HepG2 (cell line): Measurements from ENCODE around the gene COMMD4. TPM values are rescaled to one million over a fixed set of nuclear protein-coding genes. Genes with fewer than 3 reads are reported as not detected.

Source experiments
- ATAC-seq: fragments of 200-7000 bp; cut with Tn5 transposase; 3 replicates; pipeline ENCODE4 v1.9.1; 2020; ENCODE audit warnings: mild to moderate bottlenecking, moderate library complexity
- BruUV-seq: library from RNA; stranded (reverse); fragments of 400-500 nt; replicated peaks from 2 replicates; lab custom pipeline; 2021; lab: Mats Ljungman, UMichigan
- CTCF ChIA-PET: fragments of 300-600 bp; formaldehyde crosslinking; extraction: SDS; loops from one replicate; lab custom pipeline; 2021; ENCODE audit warnings: low total read pairs, inconsistent platforms, low intra/inter-chr PET ratio; lab: Yijun Ruan, JAX
- POLR2A ChIA-PET: fragments of 350-600 bp; sonication (Branson Sonifier 250); formaldehyde crosslinking; loops from one replicate; lab custom pipeline; 2020; ENCODE audit warnings: antibody characterized with exemption, inconsistent platforms; lab: Yijun Ruan, JAX
- DNase-seq: peaks from one replicate; pipeline ENCODE4 v3.0.0-alpha.2; 2015; ENCODE audit warnings: low spot score
- FAIRE-seq: peaks from 3 replicates; lab custom pipeline; 2011; peaks lifted over from hg19 to GRCh38; lab: Jason Lieb, UNC
- H2AFZ ChIP-seq: one replicate; pipeline ENCODE4 v1.6.1; 2011; ENCODE audit warnings: low read length, inconsistent platforms
- H3K27ac ChIP-seq: fragments of 300-600 bp; 3 replicates; pipeline ENCODE4 v1.8.0; 2011; ENCODE audit warnings: mixed run types, mild to moderate bottlenecking, mixed read lengths, low read length, inconsistent platforms; ENCODE audit not compliant: insufficient read depth; ENCODE audit errors: extremely low read length
- H3K27me3 ChIP-seq, 2 experiments: fragments of 200-600 bp in 1 of 2; 2 replicates in 1 of 2; 3 replicates in 1 of 2; pipeline versions ENCODE4 v1.6.0 to v1.8.0; 2011; ENCODE audit warnings: low read length in 2 of 2, mild to moderate bottlenecking in 2 of 2, moderate library complexity in 2 of 2, inconsistent platforms in 1 of 2; ENCODE audit not compliant: insufficient read depth in 2 of 2, control insufficient read depth in 1 of 2
- H3K36me3 ChIP-seq, 2 experiments: fragments of 200-600 bp in 1 of 2; replicated peaks in 1 of 2; 2 replicates in 1 of 2; 3 replicates in 1 of 2; pipeline versions ENCODE4 v1.5.1 to v1.8.0; 2011; ENCODE audit warnings: low read length in 2 of 2, inconsistent platforms in 1 of 2; ENCODE audit not compliant: insufficient read depth in 2 of 2, control insufficient read depth in 1 of 2
- H3K4me1 ChIP-seq: 2 replicates; pipeline ENCODE4 v1.5.1; 2012; ENCODE audit warnings: low read length, inconsistent platforms; ENCODE audit not compliant: insufficient read depth
- H3K4me2 ChIP-seq: 2 replicates; pipeline ENCODE4 v1.6.0; 2011; ENCODE audit warnings: low read depth, low read length, inconsistent platforms
- H3K4me3 ChIP-seq, 3 experiments: fragments of 200-600 bp in 1 of 3; sonication (generic), shearing (Covaris generic) in 1 of 3; replicated peaks in 1 of 3; 2 replicates each; pipeline ENCODE4 v1.5.1; 2011 to 2016; ENCODE audit warnings: low read length in 3 of 3, inconsistent platforms in 2 of 3, low read depth in 2 of 3, mild to moderate bottlenecking in 2 of 3, control low read depth in 1 of 3, mixed read lengths in 1 of 3; ENCODE audit not compliant: insufficient read depth in 1 of 3
- H3K79me2 ChIP-seq: one replicate; pipeline ENCODE4 v1.6.1; 2011; ENCODE audit warnings: low read length, inconsistent platforms; ENCODE audit not compliant: insufficient read depth
- H3K9ac ChIP-seq: 2 replicates; pipeline ENCODE4 v1.6.0; 2011; ENCODE audit warnings: mild to moderate bottlenecking, low read depth, low read length, inconsistent platforms; ENCODE audit not compliant: insufficient read depth
- H3K9me3 ChIP-seq: 2 replicates; pipeline ENCODE4 v1.5.1; 2012; ENCODE audit warnings: mild to moderate bottlenecking, low read length
- H4K20me1 ChIP-seq: 2 replicates; pipeline ENCODE4 v1.6.0; 2011; ENCODE audit warnings: inconsistent platforms, mild to moderate bottlenecking, low read length, moderate library complexity; ENCODE audit not compliant: insufficient read depth
- ATF2 ChIP-seq: sonication (generic); formaldehyde crosslinking; IDR thresholded peaks from 2 replicates; pipeline ENCODE4 v1.4.0; 2020; ENCODE audit warnings: missing genetic modification reagents
- IRF2 ChIP-seq: IDR thresholded peaks from 2 replicates; pipeline ENCODE4 v1.6.1; 2018; ENCODE audit warnings: missing genetic modification reagents, missing compliant biosample characterization
- MED8 ChIP-seq: sonication (generic); formaldehyde crosslinking; IDR thresholded peaks from 2 replicates; pipeline ENCODE4 v1.8.1; 2023; ENCODE audit warnings: mild to moderate bottlenecking, missing genetic modification reagents; ENCODE audit not compliant: insufficient replicate concordance
- ZFX ChIP-seq: sonication (generic); formaldehyde crosslinking; IDR thresholded peaks from 2 replicates; pipeline ENCODE4 v1.4.0; 2020; ENCODE audit warnings: mild to moderate bottlenecking, low read depth, missing genetic modification reagents, moderate library complexity
- ZNF121 ChIP-seq: sonication (generic); formaldehyde crosslinking; IDR thresholded peaks from 2 replicates; pipeline ENCODE4 v1.5.0; 2020; ENCODE audit warnings: mild to moderate bottlenecking, missing genetic modification reagents
- ZNF333 ChIP-seq: sonication (generic); formaldehyde crosslinking; IDR thresholded peaks from 2 replicates; pipeline ENCODE4 v1.4.0; 2020; ENCODE audit warnings: mild to moderate bottlenecking, missing genetic modification reagents, borderline replicate concordance
- WGBS: methylation state at CpG from one replicate; pipeline ENCODE4 v1.1.6; 2017; ENCODE audit warnings: low lambda C conversion rate; 5-methylcytosine and 5-hydroxymethylcytosine counted together
- in situ Hi-C: cut with HindIII; loops from 2 replicates; pipeline ENCODE4 v1.10.0; 2017; ENCODE audit warnings: low pct_unique_long_range_greater_than_20kb; ENCODE audit not compliant: extremely low pct_ligation_motif_present
- intact Hi-C: fragments of 100-400 bp; cut with micrococcal nuclease; formaldehyde crosslinking; loops from one replicate; pipeline ENCODE4 v1.10.0; 2022; ENCODE audit not compliant: unreplicated experiment
- polyA plus RNA-seq, 8 experiments: library from polyadenylated mRNA; depleted of rRNA in 3 of 8; stranded (reverse) in 7 of 8; unstranded in 1 of 8; fragments of >200 nt; fragmentation: Illumina TruSeq in 4 of 8; extraction: Trizol in 4 of 8; gene quantifications; 2 replicates each; pipeline versions ENCODE4 v1.2.1 to v1.2.3, GENCODE V29; 2011 to 2016; ENCODE audit warnings: low read depth in 4 of 8, missing spikeins in 1 of 8, mixed read lengths in 1 of 8; ENCODE audit not compliant: insufficient read depth in 1 of 8
- total RNA-seq, 5 experiments: library from RNA; depleted of rRNA; stranded (reverse); fragments of >200 nt; fragmentation: Illumina TruSeq; extraction: Trizol; gene quantifications; 2 replicates each; pipeline ENCODE4 v1.2.3, GENCODE V29; 2016; ENCODE audit warnings: low read depth in 1 of 5
- TF ChIP-seq, protein P1 (sequence below): sonication (generic); formaldehyde crosslinking; IDR thresholded peaks from 2 replicates; pipeline ENCODE4 v1.4.0; 2020; ENCODE audit warnings: missing genetic modification reagents
- TF ChIP-seq, protein P2 (sequence below): sonication (generic); formaldehyde crosslinking; IDR thresholded peaks from 2 replicates; pipeline ENCODE4 v1.5.0; 2020; ENCODE audit warnings: mild to moderate bottlenecking, missing genetic modification reagents, borderline replicate concordance

Gene COMMD4
- total and polyA plus RNA-seq, 2 of the 13 experiments (the other 11 are each of a cell fraction or from before 2014, with no cell fraction given), result 45.8 to 89.9 TPM

DNA sequence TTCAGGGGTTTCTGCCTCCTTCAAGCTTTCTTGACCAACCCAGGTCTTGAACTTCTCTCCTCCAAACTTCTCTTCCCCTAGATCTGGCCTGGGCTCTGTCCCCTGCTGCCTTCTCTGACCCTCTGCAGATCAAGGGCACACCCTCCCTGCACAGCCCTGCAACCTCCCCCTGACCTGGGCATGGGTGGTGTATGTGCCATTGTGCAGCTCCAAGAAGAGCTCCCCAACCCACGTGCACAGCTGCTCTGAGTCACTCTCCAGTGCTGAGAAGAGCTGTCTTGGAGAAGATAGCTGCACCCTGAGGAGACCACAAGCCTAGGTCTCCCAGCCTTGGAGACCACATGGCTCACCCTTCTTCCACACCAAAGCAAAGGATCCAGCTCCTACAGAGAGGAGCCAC lies 24.5 kb downstream of the COMMD4 start (continued):
- TF ChIP-seq, protein P1, sequence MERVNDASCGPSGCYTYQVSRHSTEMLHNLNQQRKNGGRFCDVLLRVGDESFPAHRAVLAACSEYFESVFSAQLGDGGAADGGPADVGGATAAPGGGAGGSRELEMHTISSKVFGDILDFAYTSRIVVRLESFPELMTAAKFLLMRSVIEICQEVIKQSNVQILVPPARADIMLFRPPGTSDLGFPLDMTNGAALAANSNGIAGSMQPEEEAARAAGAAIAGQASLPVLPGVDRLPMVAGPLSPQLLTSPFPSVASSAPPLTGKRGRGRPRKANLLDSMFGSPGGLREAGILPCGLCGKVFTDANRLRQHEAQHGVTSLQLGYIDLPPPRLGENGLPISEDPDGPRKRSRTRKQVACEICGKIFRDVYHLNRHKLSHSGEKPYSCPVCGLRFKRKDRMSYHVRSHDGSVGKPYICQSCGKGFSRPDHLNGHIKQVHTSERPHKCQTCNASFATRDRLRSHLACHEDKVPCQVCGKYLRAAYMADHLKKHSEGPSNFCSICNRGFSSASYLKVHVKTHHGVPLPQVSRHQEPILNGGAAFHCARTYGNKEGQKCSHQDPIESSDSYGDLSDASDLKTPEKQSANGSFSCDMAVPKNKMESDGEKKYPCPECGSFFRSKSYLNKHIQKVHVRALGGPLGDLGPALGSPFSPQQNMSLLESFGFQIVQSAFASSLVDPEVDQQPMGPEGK (CRISPR knock-in tag), result no peak

- Histone ChIP-seq H3K79me2 (no peaks in the 10 kb centered on the region), H3K36me3 (peaks cover 18 to 40% of the 10 kb centered on the region in 2 experiments), H3K4me3 (no peak overlapping the region), H3K4me1 (no peaks in the 10 kb centered on the region), H4K20me1 (no peaks in the 10 kb centered on the region), H3K27ac (no peak overlapping the region), H3K27me3 (no peaks in the 10 kb centered on the region), H2AFZ (no peak overlapping the region), H3K9me3 (no peaks in the 10 kb centered on the region), H3K9ac (no peak overlapping the region), H3K4me2 (no peak overlapping the region)
- ChIA-PET CTCF (no interaction called here), POLR2A (interaction anchor here (0.9 to 2.1 kb wide), 3 partner anchors 8 to 13 kb away, joined by 3 to 10 read pairs (median 4); partner anchors contain the start of gene MAN2C1)
- no peak for DNase-seq
- WGBS, result no CpG with 5 or more reads among the region's 7 CpGs
- FAIRE-seq, result no peak
- intact Hi-C loops (loop anchor here (10.0 kb wide), 1 partner anchor 324 kb away; no protein-coding TSS in a partner anchor), in situ Hi-C loops (loop anchor here (10.0 kb wide), 1 partner anchor 284 kb away; the partner anchor contains the start of genes IMP3 and SNX33)
- no peak for ATAC-seq
- no TSS peak for BruUV-seq
- no peak for TF ChIP-seq MED8 (CRISPR knock-in tag)
- TF ChIP-seq ZNF333, result no peak
- TF ChIP-seq ZNF121 (CRISPR knock-in tag), result no peak
- no peak for TF ChIP-seq ATF2 (CRISPR knock-in tag)
- no peak for TF ChIP-seq ZFX (CRISPR knock-in tag)
- no peak for TF ChIP-seq IRF2 (CRISPR knock-in tag)
- TF ChIP-seq, protein P2, sequence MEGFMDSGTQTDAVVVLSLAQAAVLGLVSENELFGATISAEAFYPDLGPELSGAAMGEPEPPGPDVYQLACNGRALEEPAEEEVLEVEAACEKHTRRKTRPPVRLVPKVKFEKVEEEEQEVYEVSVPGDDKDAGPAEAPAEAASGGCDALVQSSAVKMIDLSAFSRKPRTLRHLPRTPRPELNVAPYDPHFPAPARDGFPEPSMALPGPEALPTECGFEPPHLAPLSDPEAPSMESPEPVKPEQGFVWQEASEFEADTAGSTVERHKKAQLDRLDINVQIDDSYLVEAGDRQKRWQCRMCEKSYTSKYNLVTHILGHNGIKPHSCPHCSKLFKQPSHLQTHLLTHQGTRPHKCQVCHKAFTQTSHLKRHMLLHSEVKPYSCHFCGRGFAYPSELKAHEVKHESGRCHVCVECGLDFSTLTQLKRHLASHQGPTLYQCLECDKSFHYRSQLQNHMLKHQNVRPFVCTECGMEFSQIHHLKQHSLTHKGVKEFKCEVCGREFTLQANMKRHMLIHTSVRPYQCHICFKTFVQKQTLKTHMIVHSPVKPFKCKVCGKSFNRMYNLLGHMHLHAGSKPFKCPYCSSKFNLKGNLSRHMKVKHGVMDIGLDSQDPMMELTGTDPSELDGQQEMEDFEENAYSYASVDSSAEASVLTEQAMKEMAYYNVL (CRISPR knock-in tag), result no peak
Measured at GRCh38 chr15:75360856-75361255, 25.0 kb downstream of the COMMD4 start.
